AG08396 (cell line): ENCODE results near the gene GTF2A2.
"Not testable (repeated sequence)": the region's sequence is repeated elsewhere in the genome, so short reads cannot be mapped to it uniquely, and the experiment has no call there.

Experiments used
- DNase-seq: peaks from one replicate; pipeline ENCODE4 v3.0.0; 2012; ENCODE audit warnings: low spot score, mixed read lengths

GTF2A2 gene

GRCh38 chr15:59674361-59674877 is 17.1 kb upstream of the GTF2A2 start:
- DNase-seq = no peak

- no peak for DNase-seq
Measured at GRCh38 chr15:59668556-59668955, 11.2 kb upstream of the GTF2A2 start.

- peak; percentile 21 for DNase-seq
Measured at GRCh38 chr15:59662260-59662659, 4.9 kb upstream of the GTF2A2 start.

GRCh38 chr15:59659366-59659765 is 2.1 kb upstream of the GTF2A2 start:
- no peak for DNase-seq

- DNase-seq = no peak
Measured at GRCh38 chr15:59657635-59658125, 365 bp upstream of the GTF2A2 start.

GRCh38 chr15:59654046-59654445 is 3.3 kb downstream of the GTF2A2 start:
- no peak for DNase-seq

- no peak for DNase-seq
Measured at GRCh38 chr15:59649603-59650002, 7.7 kb downstream of the GTF2A2 start.

GRCh38 chr15:59647085-59647484 is 10.2 kb downstream of the GTF2A2 start:
- DNase-seq = no peak

- no peak for DNase-seq
Measured at GRCh38 chr15:59646277-59646676, 11.0 kb downstream of the GTF2A2 start.

GRCh38 chr15:59645812-59646211 is 11.5 kb downstream of the GTF2A2 start:
- DNase-seq = not testable (repeated sequence)

- DNase-seq = no peak
Measured at GRCh38 chr15:59644756-59645155, 12.6 kb downstream of the GTF2A2 start.

- DNase-seq = no peak
Measured at GRCh38 chr15:59642351-59642750, 15.0 kb downstream of the GTF2A2 start.

GRCh38 chr15:59637507-59637906 is 19.8 kb downstream of the GTF2A2 start:
- not testable (repeated sequence) for DNase-seq

- DNase-seq = no peak
Measured at GRCh38 chr15:59636184-59636583, 21.1 kb downstream of the GTF2A2 start.

GRCh38 chr15:59632714-59633113 is 24.6 kb downstream of the GTF2A2 start:
- peak; percentile 11 for DNase-seq

GRCh38 chr15:59622289-59622688 is 35.0 kb downstream of the GTF2A2 start:
- peak; percentile 62 for DNase-seq

GRCh38 chr15:59618406-59618805 is 38.9 kb downstream of the GTF2A2 start:
- no peak for DNase-seq

- DNase-seq = no peak
Measured at GRCh38 chr15:59616379-59616778, 40.9 kb downstream of the GTF2A2 start.

- no peak for DNase-seq
Measured at GRCh38 chr15:59615661-59616060, 41.7 kb downstream of the GTF2A2 start.

- DNase-seq = no peak
Measured at GRCh38 chr15:59614153-59614552, 43.2 kb downstream of the GTF2A2 start.

GRCh38 chr15:59611276-59612260 is 45.7 kb downstream of the GTF2A2 start, which contains the start of gene GCNT3:
GCNT3 (plus strand) TSS chr15:59611783; CDS start chr15:59618239, 6,456 bp downstream.
- DNase-seq = peak; percentile 30

- DNase-seq = no peak
Measured at GRCh38 chr15:59609730-59610712, 47.3 kb downstream of the GTF2A2 start.
